ENCODE measurements around the gene COA4. TPM values are rescaled to one million over a fixed set of nuclear protein-coding genes. Genes with fewer than 3 reads are reported as not detected.

Gene COA4
- total RNA-seq, 4 donors from 2014 or later = 43.9 to 88.5 (median 64.9) TPM

DNA sequence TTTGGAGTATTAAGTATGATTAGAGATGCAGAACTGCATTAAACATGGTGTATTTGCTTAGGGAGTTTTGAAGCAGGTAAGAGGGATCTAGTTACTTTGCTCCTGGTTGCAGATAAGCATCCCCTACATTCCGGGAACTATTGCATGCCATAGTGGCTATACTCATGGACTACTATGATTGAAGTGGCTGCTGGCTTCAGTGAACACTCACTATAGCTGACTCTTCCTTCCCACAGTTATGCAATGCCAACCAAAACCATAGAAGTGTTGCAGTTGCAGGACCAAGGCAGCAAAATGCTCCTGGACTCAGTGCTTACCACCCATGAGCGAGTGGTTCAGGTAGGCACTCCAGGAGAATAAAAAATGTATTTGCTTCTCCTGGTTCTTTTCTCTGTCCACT is 17.0 kb downstream of the COA4 start:
- DNase-seq = no peak

DNA sequence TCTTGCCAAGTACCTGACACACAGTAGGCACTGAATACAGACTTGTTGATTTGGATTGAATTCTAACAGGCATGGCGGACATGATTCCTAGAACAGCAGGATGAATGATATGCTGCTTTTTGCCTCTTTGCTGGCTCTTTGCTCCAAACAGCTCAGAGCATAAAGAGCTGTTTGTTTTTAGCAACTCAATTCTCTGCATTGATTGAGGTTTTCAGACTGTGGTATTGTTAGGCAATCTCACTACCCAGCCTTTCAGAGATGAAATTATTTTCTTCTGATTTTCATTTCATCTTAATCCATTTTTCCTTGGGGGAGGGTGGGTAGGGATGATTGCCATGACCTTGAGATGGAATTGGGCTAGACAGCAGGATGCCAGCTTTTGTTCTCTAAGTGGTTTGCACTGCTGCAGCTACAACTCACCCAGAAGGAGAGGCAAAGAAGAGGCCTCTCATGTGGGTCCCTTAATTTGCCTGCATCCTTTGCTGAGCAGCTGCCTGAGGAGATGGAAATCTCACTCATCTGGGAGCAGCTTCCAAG is 20.5 kb downstream of the COA4 start:
- H3K4me3 ChIP-seq = no peak overlapping the region
- no peaks in the 10 kb centered on the region for H3K27me3 ChIP-seq
- intact Hi-C loops (cut with DNase I) = no loop called here
- no peaks in the 10 kb centered on the region for H3K4me1 ChIP-seq
- no peak for DNase-seq
- no peaks in the 10 kb centered on the region for H3K9me3 ChIP-seq
- no peak overlapping the region for H3K27ac ChIP-seq
- peaks cover 0 to 39% (median 0%) of the 10 kb centered on the region in 3 donors for H3K36me3 ChIP-seq
- TF ChIP-seq POLR2A (IDR thresholded peaks at IDR 0.05) = no peak
- TF ChIP-seq, protein P1, sequence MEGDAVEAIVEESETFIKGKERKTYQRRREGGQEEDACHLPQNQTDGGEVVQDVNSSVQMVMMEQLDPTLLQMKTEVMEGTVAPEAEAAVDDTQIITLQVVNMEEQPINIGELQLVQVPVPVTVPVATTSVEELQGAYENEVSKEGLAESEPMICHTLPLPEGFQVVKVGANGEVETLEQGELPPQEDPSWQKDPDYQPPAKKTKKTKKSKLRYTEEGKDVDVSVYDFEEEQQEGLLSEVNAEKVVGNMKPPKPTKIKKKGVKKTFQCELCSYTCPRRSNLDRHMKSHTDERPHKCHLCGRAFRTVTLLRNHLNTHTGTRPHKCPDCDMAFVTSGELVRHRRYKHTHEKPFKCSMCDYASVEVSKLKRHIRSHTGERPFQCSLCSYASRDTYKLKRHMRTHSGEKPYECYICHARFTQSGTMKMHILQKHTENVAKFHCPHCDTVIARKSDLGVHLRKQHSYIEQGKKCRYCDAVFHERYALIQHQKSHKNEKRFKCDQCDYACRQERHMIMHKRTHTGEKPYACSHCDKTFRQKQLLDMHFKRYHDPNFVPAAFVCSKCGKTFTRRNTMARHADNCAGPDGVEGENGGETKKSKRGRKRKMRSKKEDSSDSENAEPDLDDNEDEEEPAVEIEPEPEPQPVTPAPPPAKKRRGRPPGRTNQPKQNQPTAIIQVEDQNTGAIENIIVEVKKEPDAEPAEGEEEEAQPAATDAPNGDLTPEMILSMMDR (IDR thresholded peaks at IDR 0.05) = no peak
- WGBS, 2 donors = 93 to 95% methylated on average over 1 of the region's 1 CpG

More for the DNA sequence above, 17.0 kb downstream of the COA4 start:
- H3K9me3 ChIP-seq = no peaks in the 10 kb centered on the region
- peaks cover 0 to 68% (median 0%) of the 10 kb centered on the region in 3 donors for H3K36me3 ChIP-seq
- intact Hi-C loops (cut with DNase I) = no loop called here
- no peak overlapping the region for H3K4me3 ChIP-seq
- H3K27ac ChIP-seq = no peak overlapping the region
- TF ChIP-seq, protein P1 (IDR thresholded peaks at IDR 0.05) = no peak
- TF ChIP-seq POLR2A (IDR thresholded peaks at IDR 0.05) = no peak
- H3K4me1 ChIP-seq = no peaks in the 10 kb centered on the region
- no peaks in the 10 kb centered on the region for H3K27me3 ChIP-seq
- WGBS, 2 donors = 90 to 100% methylated on average over 2 of the region's 2 CpGs

DNA sequence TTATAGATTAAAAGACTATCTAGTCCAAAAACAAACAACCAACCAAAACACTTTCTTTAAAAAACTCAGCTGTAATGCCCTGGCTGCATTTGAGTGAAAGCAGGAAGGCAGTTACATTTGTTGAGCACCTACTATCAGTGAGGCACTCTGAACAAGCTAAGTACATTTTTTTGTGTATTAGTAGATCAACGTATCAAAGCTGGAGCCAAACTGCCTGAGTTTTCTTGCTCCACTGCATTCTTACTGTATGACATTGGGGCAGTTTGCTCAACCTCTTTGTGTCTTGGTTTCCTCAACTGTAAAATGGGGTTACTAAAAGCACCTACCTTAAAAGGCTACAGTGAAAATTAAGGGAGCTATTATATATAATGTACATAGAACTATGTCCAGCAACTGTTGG is 22.0 kb downstream of the COA4 start:
- no peaks in the 10 kb centered on the region for H3K9me3 ChIP-seq
- no peak for TF ChIP-seq POLR2A (IDR thresholded peaks at IDR 0.05)
- TF ChIP-seq, protein P1 (IDR thresholded peaks at IDR 0.05) = no peak
- H3K27me3 ChIP-seq = no peaks in the 10 kb centered on the region
- H3K27ac ChIP-seq = no peak overlapping the region
- no peak overlapping the region for H3K4me3 ChIP-seq
- intact Hi-C loops (cut with DNase I) = no loop called here
- 50 to 54% methylated on average over 1 of the region's 1 CpG for WGBS, 2 donors
- H3K36me3 ChIP-seq = peaks cover 0 to 37% (median 0%) of the 10 kb centered on the region in 3 donors
- no peaks in the 10 kb centered on the region for H3K4me1 ChIP-seq
- DNase-seq = no peak

DNA sequence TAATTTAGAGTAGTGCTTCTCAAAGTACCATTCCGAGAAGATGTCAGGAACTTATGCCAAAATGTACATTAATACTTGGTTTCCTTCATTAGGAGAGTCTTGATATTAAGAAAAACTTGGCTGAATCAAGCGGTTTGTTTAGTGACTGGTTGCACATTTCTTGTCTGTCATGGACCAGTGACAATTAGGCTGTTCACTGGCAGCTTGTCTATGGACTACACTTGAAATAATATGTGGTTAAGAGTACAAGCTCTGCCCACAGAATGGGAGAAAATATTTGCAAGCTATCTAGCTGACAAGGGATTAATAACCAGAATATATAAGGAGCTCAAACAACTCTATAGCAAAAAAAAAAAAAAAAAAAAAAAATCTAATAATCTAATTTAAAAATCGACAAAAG is 24.6 kb downstream of the COA4 start:
- Histone ChIP-seq H3K4me3 (no peak overlapping the region), H3K27me3 (no peaks in the 10 kb centered on the region), H3K27ac (no peak overlapping the region), H3K36me3 (peaks cover 0 to 36% (median 0%) of the 10 kb centered on the region in 3 donors), H3K4me1 (no peaks in the 10 kb centered on the region), H3K9me3 (no peaks in the 10 kb centered on the region)
- DNase-seq = no peak
- TF ChIP-seq POLR2A (IDR thresholded peaks at IDR 0.05) = no peak
- TF ChIP-seq, protein P1 (IDR thresholded peaks at IDR 0.05) = no peak
- WGBS, 2 donors = 86 to 94% methylated on average over 3 of the region's 3 CpGs
- intact Hi-C loops (cut with DNase I) = no loop called here

DNA sequence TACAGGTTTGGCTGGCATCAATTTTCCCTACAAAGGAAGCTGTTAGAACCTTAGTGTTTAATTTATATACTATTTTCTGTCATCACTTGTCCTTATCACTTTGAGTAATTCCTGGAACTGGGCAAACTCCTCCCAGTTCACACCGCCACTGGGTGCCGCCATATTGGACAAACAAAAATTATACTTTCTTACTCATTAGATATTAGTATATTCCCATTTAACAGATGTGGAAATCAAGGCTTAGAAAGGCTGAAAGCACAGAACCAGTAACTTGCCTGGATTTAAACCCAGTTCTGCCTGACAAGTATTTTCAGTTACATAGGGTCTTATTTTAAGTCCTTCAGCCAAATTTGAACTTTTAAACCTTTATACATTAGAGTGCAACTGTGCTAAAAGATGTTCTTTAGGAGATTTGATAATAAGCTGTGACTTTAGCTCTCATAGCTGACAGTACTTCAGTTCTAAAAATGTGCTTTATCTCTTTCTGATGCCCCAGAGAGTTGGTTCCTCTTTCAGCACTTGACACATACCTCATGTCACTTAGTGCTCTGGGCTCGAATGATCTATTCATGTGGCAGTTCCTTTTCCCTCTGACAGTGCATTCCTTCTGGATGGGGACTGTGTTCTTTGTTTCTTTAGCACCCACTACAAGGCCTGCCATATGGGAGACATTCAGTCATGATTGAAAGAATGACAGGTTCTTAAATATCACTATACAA is 25.4 kb downstream of the COA4 start:
- H3K36me3 ChIP-seq = peaks cover 0 to 44% (median 3%) of the 10 kb centered on the region in 3 donors
- DNase-seq = no peak
- no peaks in the 10 kb centered on the region for H3K27me3 ChIP-seq
- intact Hi-C loops (cut with DNase I) = no loop called here
- no peak overlapping the region for H3K27ac ChIP-seq
- no peaks in the 10 kb centered on the region for H3K4me1 ChIP-seq
- TF ChIP-seq, protein P1 (IDR thresholded peaks at IDR 0.05) = no peak
- TF ChIP-seq POLR2A (IDR thresholded peaks at IDR 0.05) = no peak
- H3K9me3 ChIP-seq = no peaks in the 10 kb centered on the region
- WGBS, 2 donors = 84 to 93% methylated on average over 3 of the region's 3 CpGs
- H3K4me3 ChIP-seq = no peak overlapping the region
